Stimulated activated CD8-positive, alpha-beta memory T cell treated with anti-CD3 and anti-CD28 coated beads, Interleukin-15, amount 100 ng/mL, for 1 hour (primary cell): ENCODE data around the gene SLC12A1.
"Not testable (repeated sequence)": the region's sequence is repeated elsewhere in the genome, so short reads cannot be mapped to it uniquely, and the experiment has no call there.

Experiments
- DNase-seq: peaks from one replicate; pipeline ENCODE4 v3.0.0-alpha.2; 2020; ENCODE audit warnings: low read depth

SLC12A1 gene

GRCh38 chr15:48309740-48310139, 103.6 kb downstream of the SLC12A1 start:
- no peak for DNase-seq

- no peak for DNase-seq
Measured at GRCh38 chr15:48313216-48313615, 107.1 kb downstream of the SLC12A1 start.

DNA sequence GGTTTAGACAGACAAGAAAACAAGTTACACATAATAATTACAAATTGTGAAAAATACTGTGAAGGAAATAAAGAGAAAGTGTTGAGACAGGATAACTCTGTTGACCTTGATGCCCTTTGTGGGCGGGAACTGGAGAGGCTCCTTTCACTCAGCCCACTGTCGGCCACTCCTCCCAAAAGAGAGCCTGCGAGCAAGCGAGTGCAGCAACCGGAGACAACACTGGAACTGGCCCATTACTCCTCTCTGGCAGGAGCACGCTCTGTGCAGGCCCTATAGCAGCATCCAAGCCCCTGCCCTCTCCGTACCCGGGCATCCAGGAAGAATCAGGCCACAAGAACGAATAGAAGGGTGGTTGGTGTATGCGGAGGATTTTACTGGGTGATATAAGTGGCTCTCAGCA, 108.9 kb downstream of the SLC12A1 start:
- no peak for DNase-seq

- no peak for DNase-seq
Measured at GRCh38 chr15:48317221-48317620, 111.1 kb downstream of the SLC12A1 start.

GRCh38 chr15:48318131-48318530, 112.0 kb downstream of the SLC12A1 start:
- DNase-seq: no peak

- DNase-seq: no peak
Measured at GRCh38 chr15:48323294-48323693, 117.2 kb downstream of the SLC12A1 start.

GRCh38 chr15:48324949-48325348, 118.8 kb downstream of the SLC12A1 start:
- no peak for DNase-seq

- DNase-seq: no peak
Measured at GRCh38 chr15:48325400-48325799, 119.3 kb downstream of the SLC12A1 start.

GRCh38 chr15:48326180-48326579, 120.1 kb downstream of the SLC12A1 start:
- DNase-seq: not testable (repeated sequence)

DNA sequence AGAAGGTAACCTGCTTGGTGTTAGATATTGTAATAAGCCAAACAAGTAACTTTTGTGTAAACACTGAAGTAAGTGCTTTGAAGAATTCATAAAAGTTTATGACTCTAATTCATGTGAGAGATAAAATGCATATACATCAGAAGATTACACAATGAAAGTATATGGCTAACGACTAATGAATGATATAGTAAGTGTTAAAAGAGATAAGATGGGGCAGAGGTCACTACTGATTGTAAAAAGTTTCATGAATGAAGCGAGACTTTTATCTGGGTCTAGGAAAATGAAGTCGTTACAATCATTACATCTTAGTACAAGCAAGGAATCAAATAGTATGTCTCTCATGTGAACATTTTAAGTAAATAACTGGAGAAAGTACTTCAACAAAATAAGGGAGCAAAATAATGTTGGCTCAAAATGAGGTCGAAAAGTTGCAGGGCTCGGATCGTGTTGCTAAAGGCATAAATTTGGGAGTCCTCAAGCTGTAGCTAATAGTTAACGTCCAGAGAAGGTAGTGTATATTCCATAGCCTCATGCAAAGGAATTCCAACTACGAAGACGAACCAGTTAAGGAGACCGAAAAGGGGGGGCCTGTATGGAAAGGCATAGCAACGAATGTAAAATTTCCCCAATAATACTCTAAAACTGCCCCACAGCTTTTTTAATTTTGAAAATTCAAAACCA, 124.1 kb downstream of the SLC12A1 start:
- no peak for DNase-seq

DNA sequence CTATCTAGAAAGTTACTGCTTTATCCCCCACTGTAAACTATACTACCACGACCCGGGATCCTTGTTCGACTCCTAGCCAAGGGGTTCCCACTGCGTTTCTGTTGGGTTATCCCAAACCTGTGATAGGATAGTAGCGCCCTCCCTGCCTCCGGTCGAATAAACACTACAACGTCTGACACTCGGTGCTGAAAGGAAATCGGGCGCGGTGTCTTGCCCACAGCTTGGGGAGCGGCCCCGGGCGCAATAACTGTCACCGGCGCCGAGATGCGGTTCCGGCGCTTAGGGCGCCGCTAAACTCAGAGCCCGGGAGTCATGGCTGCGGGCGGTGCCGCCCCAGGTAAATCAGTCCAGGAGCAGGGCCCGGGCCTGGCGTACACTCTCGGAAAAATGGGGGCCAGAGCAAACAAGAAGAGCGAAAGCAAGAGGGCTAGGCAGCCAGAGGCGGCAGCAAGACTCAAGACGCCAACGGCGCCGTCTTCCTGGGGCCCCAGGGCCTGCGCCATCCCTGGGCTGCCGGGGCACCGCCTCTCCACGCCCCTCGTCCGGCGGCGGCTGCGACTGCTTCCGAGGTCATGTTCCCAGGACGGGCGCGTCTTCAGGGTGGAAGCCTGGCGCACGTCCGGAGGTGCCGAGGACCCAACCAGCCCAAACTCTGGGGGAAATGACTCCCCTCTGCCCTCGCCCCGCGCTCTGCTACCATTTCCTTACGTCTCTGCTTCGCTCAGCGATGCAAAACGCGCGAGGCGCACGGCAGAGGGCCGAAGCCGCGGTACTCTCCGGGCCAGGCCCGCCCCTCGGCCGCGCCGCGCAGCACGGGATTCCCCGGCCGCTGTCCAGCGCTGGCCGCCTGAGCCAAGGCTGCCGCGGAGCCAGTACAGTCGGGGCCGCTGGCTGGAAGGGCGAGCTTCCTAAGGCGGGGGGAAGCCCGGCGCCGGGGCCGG, 125.0 kb downstream of the SLC12A1 start, which contains the start of gene DUT:
DUT (plus strand) TSS at position 575 of the 941 bp plus-strand sequence; CDS start at position 662, 87 bp downstream.
- peak; percentile 41 for DNase-seq

GRCh38 chr15:48331796-48332641, 125.9 kb downstream of the SLC12A1 start:
- DNase-seq: peak; percentile 51

GRCh38 chr15:48332642-48333034, 126.5 kb downstream of the SLC12A1 start:
- no peak for DNase-seq

GRCh38 chr15:48333540-48333939, 127.4 kb downstream of the SLC12A1 start:
- DNase-seq: no peak

- DNase-seq: no peak
Measured at GRCh38 chr15:48334260-48334659, 128.2 kb downstream of the SLC12A1 start.

- no peak for DNase-seq
Measured at GRCh38 chr15:48336940-48337339, 130.8 kb downstream of the SLC12A1 start.

DNA sequence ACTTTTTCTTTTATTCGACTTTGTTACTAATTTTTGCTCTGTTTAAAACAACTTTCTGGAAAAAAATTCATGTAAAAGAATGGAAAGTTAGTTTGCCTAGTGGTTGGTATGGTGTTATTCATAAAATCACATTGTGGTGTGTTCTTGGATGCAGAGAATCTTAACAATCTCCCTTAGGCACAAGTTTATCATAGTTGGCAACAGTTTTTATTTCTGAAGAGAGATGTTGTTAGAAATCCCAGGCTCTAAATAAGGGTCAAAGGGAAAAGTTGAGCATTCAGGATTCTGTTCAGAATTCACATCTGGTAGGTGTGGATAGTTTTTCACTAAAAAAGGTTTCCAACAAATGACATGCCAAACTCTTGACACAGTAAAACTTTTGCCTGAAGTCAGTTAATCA, 131.5 kb downstream of the SLC12A1 start:
- no peak for DNase-seq

DNA sequence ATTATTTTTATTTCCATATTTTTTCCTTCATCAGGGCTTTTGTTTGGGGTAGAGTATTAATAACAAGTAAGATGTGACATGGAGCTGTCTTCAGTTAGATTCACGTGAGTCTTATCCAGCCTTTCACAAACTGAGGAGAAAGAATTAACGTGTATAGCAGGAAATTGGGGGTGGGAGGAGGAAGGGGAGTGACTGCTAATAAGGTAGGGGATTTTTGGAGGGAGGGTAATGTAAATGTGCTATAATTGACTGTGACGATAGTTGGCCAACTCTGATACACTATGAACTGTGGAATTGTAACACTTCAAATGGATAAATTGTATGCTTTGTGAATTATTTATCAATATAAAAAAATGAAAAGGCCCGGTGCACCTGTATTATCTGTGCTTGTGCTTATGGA, 134.0 kb downstream of the SLC12A1 start:
- no peak for DNase-seq

- DNase-seq: no peak
Measured at GRCh38 chr15:48343865-48344264, 137.8 kb downstream of the SLC12A1 start.

DNA sequence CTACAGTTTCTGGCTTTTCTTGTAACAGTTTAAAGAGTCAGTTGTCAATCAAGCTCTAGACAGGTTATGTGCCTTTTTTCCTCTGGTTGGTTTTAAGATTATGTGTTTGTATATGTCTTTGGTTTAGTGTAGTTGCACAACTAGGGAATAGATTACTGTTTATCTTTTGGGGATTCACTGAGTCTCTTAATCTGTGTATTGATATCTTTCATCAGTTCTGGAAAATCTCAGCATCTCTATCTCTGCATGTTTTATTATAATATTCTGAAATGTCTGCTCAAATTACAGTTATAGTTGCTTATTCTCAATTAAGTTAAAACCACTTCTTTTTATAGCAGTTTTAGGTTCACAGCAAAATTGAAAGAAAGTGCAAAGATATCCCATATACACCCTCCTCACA, 139.4 kb downstream of the SLC12A1 start:
- no peak for DNase-seq

GRCh38 chr15:48352474-48353072, 146.5 kb downstream of the SLC12A1 start:
- peak; percentile 17 for DNase-seq
